Measurements from ENCODE around the gene EWSR1.

EWSR1 gene

GRCh38 chr22:29341056-29341848 lies 73.2 kb downstream of the EWSR1 start:
- Histone ChIP-seq H3K9me3 (ENCODE audit: control insufficient read depth, insufficient read depth, low read depth, low read length) (no peaks in the 10 kb centered on the region), H3K4me3 (ENCODE audit: low read depth, low read length) (no peak overlapping the region), H3K27ac (ENCODE audit: extremely low read depth, low read depth, low read length) (no peak overlapping the region), H3K4me1 (ENCODE audit: control insufficient read depth, insufficient read depth, low read length) (peaks cover 15% of the 10 kb centered on the region), H3K36me3 (ENCODE audit: control insufficient read depth in 2 of 2, insufficient read depth in 1 of 2, low read length in 2 of 2) (peaks cover 12 to 86% of the 10 kb centered on the region in 2 experiments)
- CTCF ChIA-PET = interaction anchor here (0.6 to 1.0 kb wide), 2 partner anchors 16 to 40 kb away, joined by 3 to 4 read pairs; no protein-coding TSS in a partner anchor
- POLR2A ChIA-PET = no interaction called here
- TF ChIP-seq KLF7 (tag by site-specific recombination; IDR thresholded peaks at IDR 0.05; ENCODE audit: borderline replicate concordance) (no peak), ZSCAN23 (tag by site-specific recombination; IDR thresholded peaks at IDR 0.05) (no peak), ZNF548 (tag by site-specific recombination; IDR thresholded peaks at IDR 0.05) (no peak), ZXDB (tag by site-specific recombination; IDR thresholded peaks at IDR 0.05) (no peak), ZBTB20 (tag by site-specific recombination; IDR thresholded peaks at IDR 0.05) (no peak), ZNF133 (tag by site-specific recombination; IDR thresholded peaks at IDR 0.05) (no peak), ZNF423 (tag by site-specific recombination; IDR thresholded peaks at IDR 0.05) (no peak), ZNF785 (tag by site-specific recombination; IDR thresholded peaks at IDR 0.05) (no peak)
- TF ChIP-seq, protein P1, sequence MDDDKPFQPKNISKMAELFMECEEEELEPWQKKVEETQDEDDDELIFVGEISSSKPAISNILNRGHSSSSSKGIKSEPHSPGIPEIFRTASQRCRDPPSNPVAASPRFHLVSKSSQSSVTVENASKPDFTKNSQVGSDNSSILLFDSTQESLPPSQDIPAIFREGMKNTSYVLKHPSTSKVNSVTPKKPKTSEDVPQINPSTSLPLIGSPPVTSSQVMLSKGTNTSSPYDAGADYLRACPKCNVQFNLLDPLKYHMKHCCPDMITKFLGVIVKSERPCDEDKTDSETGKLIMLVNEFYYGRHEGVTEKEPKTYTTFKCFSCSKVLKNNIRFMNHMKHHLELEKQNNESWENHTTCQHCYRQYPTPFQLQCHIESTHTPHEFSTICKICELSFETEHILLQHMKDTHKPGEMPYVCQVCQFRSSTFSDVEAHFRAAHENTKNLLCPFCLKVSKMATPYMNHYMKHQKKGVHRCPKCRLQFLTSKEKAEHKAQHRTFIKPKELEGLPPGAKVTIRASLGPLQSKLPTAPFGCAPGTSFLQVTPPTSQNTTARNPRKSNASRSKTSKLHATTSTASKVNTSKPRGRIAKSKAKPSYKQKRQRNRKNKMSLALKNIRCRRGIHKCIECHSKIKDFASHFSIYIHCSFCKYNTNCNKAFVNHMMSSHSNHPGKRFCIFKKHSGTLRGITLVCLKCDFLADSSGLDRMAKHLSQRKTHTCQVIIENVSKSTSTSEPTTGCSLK (tag by site-specific recombination; IDR thresholded peaks at IDR 0.05) = no peak

DNA sequence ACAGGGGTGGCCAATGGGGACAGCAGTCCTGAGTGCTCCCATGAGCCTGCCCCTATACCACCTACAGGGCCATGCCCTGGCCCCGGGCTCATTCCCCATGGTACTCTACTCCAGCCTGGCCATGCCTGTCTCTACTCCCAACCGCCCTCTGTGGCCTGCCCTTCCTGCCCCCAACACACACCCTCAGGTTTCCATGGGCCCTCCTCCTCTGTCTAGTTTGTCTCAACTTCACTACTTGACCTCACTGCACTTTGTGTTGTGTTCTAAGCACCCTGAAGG lies 73.7 kb downstream of the EWSR1 start:
- ChIA-PET POLR2A (interaction anchor here (0.6 kb wide), 1 partner anchor 55 kb away, joined by 8 read pairs; no protein-coding TSS in a partner anchor), CTCF (interaction anchor here (0.6 kb wide), 1 partner anchor 41 kb away, joined by 4 read pairs; no protein-coding TSS in a partner anchor)
- no peak overlapping the region for H3K27ac ChIP-seq (ENCODE audit: extremely low read depth, low read depth, low read length)
- H3K36me3 ChIP-seq (ENCODE audit: control insufficient read depth in 2 of 2, insufficient read depth in 1 of 2, low read length in 2 of 2) = peaks cover 12 to 87% of the 10 kb centered on the region in 2 experiments
- H3K4me3 ChIP-seq (ENCODE audit: low read depth, low read length) = no peak overlapping the region
- TF ChIP-seq ZEB2 (tag by site-specific recombination; IDR thresholded peaks at IDR 0.05) = no peak
- no peak for TF ChIP-seq ZNF423 (tag by site-specific recombination; IDR thresholded peaks at IDR 0.05)
- no peak for TF ChIP-seq ZNF174 (tag by site-specific recombination; IDR thresholded peaks at IDR 0.05)
- TF ChIP-seq ZNF501 (tag by site-specific recombination; IDR thresholded peaks at IDR 0.05) = no peak
- no peak for TF ChIP-seq ZNF544 (tag by site-specific recombination; IDR thresholded peaks at IDR 0.05)
- TF ChIP-seq, protein P2, sequence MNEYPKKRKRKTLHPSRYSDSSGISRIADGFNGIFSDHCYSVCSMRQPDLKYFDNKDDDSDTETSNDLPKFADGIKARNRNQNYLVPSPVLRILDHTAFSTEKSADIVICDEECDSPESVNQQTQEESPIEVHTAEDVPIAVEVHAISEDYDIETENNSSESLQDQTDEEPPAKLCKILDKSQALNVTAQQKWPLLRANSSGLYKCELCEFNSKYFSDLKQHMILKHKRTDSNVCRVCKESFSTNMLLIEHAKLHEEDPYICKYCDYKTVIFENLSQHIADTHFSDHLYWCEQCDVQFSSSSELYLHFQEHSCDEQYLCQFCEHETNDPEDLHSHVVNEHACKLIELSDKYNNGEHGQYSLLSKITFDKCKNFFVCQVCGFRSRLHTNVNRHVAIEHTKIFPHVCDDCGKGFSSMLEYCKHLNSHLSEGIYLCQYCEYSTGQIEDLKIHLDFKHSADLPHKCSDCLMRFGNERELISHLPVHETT (tag by site-specific recombination; IDR thresholded peaks at IDR 0.05) = no peak
- no peaks in the 10 kb centered on the region for H3K9me3 ChIP-seq (ENCODE audit: control insufficient read depth, insufficient read depth, low read depth, low read length)
- peaks cover 15% of the 10 kb centered on the region for H3K4me1 ChIP-seq (ENCODE audit: control insufficient read depth, insufficient read depth, low read length)

- CTCF ChIA-PET = interaction anchor here (0.6 kb wide), 1 partner anchor 41 kb away, joined by 4 read pairs; no protein-coding TSS in a partner anchor
Observed at GRCh38 chr22:29342177-29342576, 74.1 kb downstream of the EWSR1 start.

More at GRCh38 chr22:29342177-29342576, 74.1 kb downstream of the EWSR1 start:
- Histone ChIP-seq H3K27ac (ENCODE audit: extremely low read depth, low read depth, low read length) (no peak overlapping the region), H3K4me1 (ENCODE audit: control insufficient read depth, insufficient read depth, low read length) (peaks cover 15% of the 10 kb centered on the region), H3K4me3 (ENCODE audit: low read depth, low read length) (no peak overlapping the region), H3K9me3 (ENCODE audit: control insufficient read depth, insufficient read depth, low read depth, low read length) (no peaks in the 10 kb centered on the region), H3K36me3 (ENCODE audit: control insufficient read depth in 2 of 2, insufficient read depth in 1 of 2, low read length in 2 of 2) (peaks cover 12 to 87% of the 10 kb centered on the region in 2 experiments)
- TF ChIP-seq ZNF76 (tag by site-specific recombination; IDR thresholded peaks at IDR 0.05; ENCODE audit: borderline replicate concordance, low read depth) (no peak), ZNF202 (tag by site-specific recombination; IDR thresholded peaks at IDR 0.05; ENCODE audit: borderline replicate concordance) (no peak), YY1 (tag by site-specific recombination; IDR thresholded peaks at IDR 0.05) (no peak), ZNF112 (tag by site-specific recombination; IDR thresholded peaks at IDR 0.05) (no peak), ZNF707 (tag by site-specific recombination; IDR thresholded peaks at IDR 0.05) (no peak), ZNF48 (tag by site-specific recombination; IDR thresholded peaks at IDR 0.05) (no peak), ZFP41 (tag by site-specific recombination; IDR thresholded peaks at IDR 0.05; ENCODE audit: borderline replicate concordance) (no peak), ZNF624 (tag by site-specific recombination; IDR thresholded peaks at IDR 0.05) (no peak), GLI4 (tag by site-specific recombination; IDR thresholded peaks at IDR 0.05) (no peak), HOXD13 (CRISPR knock-in tag; IDR thresholded peaks at IDR 0.05; ENCODE audit: borderline replicate concordance) (no peak), ZNF473 (tag by site-specific recombination; IDR thresholded peaks at IDR 0.05) (no peak), ZNF843 (tag by site-specific recombination; IDR thresholded peaks at IDR 0.05) (no peak)
- TF ChIP-seq, protein P3, sequence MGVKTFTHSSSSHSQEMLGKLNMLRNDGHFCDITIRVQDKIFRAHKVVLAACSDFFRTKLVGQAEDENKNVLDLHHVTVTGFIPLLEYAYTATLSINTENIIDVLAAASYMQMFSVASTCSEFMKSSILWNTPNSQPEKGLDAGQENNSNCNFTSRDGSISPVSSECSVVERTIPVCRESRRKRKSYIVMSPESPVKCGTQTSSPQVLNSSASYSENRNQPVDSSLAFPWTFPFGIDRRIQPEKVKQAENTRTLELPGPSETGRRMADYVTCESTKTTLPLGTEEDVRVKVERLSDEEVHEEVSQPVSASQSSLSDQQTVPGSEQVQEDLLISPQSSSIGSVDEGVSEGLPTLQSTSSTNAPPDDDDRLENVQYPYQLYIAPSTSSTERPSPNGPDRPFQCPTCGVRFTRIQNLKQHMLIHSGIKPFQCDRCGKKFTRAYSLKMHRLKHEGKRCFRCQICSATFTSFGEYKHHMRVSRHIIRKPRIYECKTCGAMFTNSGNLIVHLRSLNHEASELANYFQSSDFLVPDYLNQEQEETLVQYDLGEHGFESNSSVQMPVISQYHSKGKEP (tag by site-specific recombination; IDR thresholded peaks at IDR 0.05) = no peak
- POLR2A ChIA-PET = interaction anchor here (0.6 kb wide), 1 partner anchor 55 kb away, joined by 8 read pairs; no protein-coding TSS in a partner anchor

Measured in HEK293 (cell line).